ENCODE results near the gene TNNI3K. TPM values are rescaled to one million over a fixed set of nuclear protein-coding genes. Genes with fewer than 3 reads are reported as not detected.

TNNI3K gene
- total and polyA plus RNA-seq, 2 of the 8 experiments (the other 6 are each of a cell fraction or from before 2014, with no cell fraction given), result 0.41 to 0.48 TPM

DNA sequence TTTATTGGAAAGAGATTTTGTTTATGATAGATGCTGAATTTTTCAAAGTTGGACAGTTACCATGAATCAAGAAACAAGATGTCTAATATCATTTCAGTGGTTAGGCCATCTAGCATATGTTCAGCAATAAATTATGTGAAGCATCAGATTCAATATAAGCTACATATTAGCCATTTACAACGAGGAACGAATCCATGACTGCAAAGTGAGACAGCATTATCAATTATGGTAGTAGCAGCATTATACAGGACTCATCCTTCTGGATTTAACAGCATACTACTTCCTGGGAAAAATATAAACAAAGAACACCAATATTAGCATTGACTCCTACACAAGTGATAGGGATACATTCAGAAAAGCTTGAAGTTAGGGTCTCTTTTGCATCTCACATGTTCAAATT, 218.1 kb downstream of the TNNI3K start (continued):
- TF ChIP-seq POLR2A (IDR thresholded peaks at IDR 0.05; ENCODE audit: control extremely low read depth in 1 of 2, low read depth in 2 of 2, low read length in 2 of 2) (no peak), BACH1 (IDR thresholded peaks at IDR 0.05; ENCODE audit: low read length) (no peak), RXRA (IDR thresholded peaks at IDR 0.05; ENCODE audit: insufficient read depth, low read depth, low read length) (no peak), SIX5 (IDR thresholded peaks at IDR 0.05; ENCODE audit: low read depth, low read length) (no peak), SIRT6 (IDR thresholded peaks at IDR 0.05; ENCODE audit: low read length) (no peak), RBBP5 (IDR thresholded peaks at IDR 0.05; ENCODE audit: borderline replicate concordance, low read depth, low read length) (no peak)

All from H1 (cell line).